ENCODE data around the gene CLCN3. TPM values are rescaled to one million over a fixed set of nuclear protein-coding genes. Genes with fewer than 3 reads are reported as not detected.

CLCN3 gene
- total and polyA plus RNA-seq, 9 of the 15 experiments (the other 6 are each of a cell fraction or from before 2014, with no cell fraction given), result 12.7 to 60.6 (median 38.5) TPM

DNA sequence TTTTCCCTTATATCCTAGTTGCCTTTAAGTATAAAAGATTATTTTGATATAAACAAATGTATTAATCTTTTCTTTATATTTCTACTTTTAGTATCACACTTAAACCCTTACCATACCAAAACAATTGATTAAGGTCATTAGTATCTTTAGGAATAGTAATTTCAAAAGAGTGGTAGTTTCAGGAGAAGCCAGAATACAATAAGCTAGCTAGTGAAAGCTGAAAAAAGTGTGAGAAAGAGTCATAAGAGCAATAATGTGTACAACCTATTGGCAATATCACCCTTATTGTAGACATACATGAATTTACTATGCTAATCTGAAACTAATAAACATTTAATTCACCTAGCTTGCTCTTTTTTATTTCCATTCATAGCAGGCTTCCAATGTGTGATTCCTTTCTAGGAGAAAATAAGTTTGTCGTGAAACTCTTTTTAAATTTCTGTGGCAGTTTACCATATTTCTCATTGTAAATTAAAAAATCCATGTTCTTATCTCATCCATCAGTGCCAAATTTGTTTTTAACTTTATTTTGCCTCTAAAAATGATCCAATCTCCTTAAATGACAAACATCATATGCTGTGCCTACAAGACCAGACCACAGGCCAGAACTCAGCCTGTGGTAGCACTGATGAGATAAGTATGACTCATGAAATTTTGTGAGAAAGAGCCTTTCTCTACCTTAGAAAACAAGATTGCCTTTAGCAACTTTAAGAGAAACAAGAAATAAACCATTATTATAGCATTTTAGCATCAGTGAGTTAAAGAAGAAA lies 16.1 kb upstream of the CLCN3 start (continued):
- TF ChIP-seq, protein P1, sequence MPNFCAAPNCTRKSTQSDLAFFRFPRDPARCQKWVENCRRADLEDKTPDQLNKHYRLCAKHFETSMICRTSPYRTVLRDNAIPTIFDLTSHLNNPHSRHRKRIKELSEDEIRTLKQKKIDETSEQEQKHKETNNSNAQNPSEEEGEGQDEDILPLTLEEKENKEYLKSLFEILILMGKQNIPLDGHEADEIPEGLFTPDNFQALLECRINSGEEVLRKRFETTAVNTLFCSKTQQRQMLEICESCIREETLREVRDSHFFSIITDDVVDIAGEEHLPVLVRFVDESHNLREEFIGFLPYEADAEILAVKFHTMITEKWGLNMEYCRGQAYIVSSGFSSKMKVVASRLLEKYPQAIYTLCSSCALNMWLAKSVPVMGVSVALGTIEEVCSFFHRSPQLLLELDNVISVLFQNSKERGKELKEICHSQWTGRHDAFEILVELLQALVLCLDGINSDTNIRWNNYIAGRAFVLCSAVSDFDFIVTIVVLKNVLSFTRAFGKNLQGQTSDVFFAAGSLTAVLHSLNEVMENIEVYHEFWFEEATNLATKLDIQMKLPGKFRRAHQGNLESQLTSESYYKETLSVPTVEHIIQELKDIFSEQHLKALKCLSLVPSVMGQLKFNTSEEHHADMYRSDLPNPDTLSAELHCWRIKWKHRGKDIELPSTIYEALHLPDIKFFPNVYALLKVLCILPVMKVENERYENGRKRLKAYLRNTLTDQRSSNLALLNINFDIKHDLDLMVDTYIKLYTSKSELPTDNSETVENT (CRISPR knock-in tag; IDR thresholded peaks at IDR 0.05), result no peak
- TF ChIP-seq ZNF785 (CRISPR knock-in tag; IDR thresholded peaks at IDR 0.05) (no peak), ZNF239 (CRISPR knock-in tag; IDR thresholded peaks at IDR 0.05) (no peak), MCM2 (IDR thresholded peaks at IDR 0.05; ENCODE audit: low read depth) (no peak), TAL1 (IDR thresholded peaks at IDR 0.05) (peak; percentile 49; the same call in 1 of the 2 replicates), HNRNPL (IDR thresholded peaks at IDR 0.05; ENCODE audit: low read depth, low read length) (no peak), NFIX (CRISPR knock-in tag; IDR thresholded peaks at IDR 0.05; ENCODE audit: low read depth) (no peak), KHSRP (IDR thresholded peaks at IDR 0.05) (no peak), CLOCK (CRISPR knock-in tag; IDR thresholded peaks at IDR 0.05; ENCODE audit: borderline replicate concordance) (no peak), MCM5 (IDR thresholded peaks at IDR 0.05; ENCODE audit: low read depth) (no peak), MIER1 (IDR thresholded peaks at IDR 0.05; ENCODE audit: low read depth) (no peak), NR3C1 (CRISPR knock-in tag; IDR thresholded peaks at IDR 0.05) (no peak), HMG20B (CRISPR knock-in tag; IDR thresholded peaks at IDR 0.05) (no peak), PPARD (CRISPR knock-in tag; IDR thresholded peaks at IDR 0.05) (no peak), ILK (tag; IDR thresholded peaks at IDR 0.05; ENCODE audit: borderline replicate concordance, low read depth) (no peak), RAD51 (IDR thresholded peaks at IDR 0.05; ENCODE audit: borderline replicate concordance, low read depth) (no peak), OTX1 (CRISPR knock-in tag; IDR thresholded peaks at IDR 0.05) (no peak), ZNF174 (CRISPR knock-in tag; IDR thresholded peaks at IDR 0.05) (no peak), SMARCB1 (IDR thresholded peaks at IDR 0.05; ENCODE audit: insufficient read length, low read depth) (no peak), ZNF217 (CRISPR knock-in tag; IDR thresholded peaks at IDR 0.05) (no peak), NCOA2 (IDR thresholded peaks at IDR 0.05; ENCODE audit: partially characterized antibody in 2 of 2) (no peak), SIX5 (IDR thresholded peaks at IDR 0.05; ENCODE audit: borderline replicate concordance in 1 of 2, insufficient read depth in 1 of 2, low read depth in 1 of 2, low read length in 2 of 2) (no peak), PURB (CRISPR knock-in tag; IDR thresholded peaks at IDR 0.05; ENCODE audit: low read depth) (no peak), TRIM24 (IDR thresholded peaks at IDR 0.05) (no peak; a peak in 1 of 4 replicates)

Measured in K562 (cell line).